HUES6 (cell line): ENCODE data around the gene CEBPE.
"Not testable (repeated sequence)": the region's sequence is repeated elsewhere in the genome, so short reads cannot be mapped to it uniquely, and the experiment has no call there.

ENCODE experiments used
- H3K27ac ChIP-seq: 2 replicates; pipeline ENCODE4 v1.7.0; 2013; ENCODE audit warnings: low read depth, mild to moderate bottlenecking, low read length, inconsistent platforms
- H3K27me3 ChIP-seq: 2 replicates; pipeline ENCODE4 v1.6.1; 2013; ENCODE audit warnings: low read length; ENCODE audit not compliant: control insufficient read depth, insufficient read depth
- H3K36me3 ChIP-seq: 2 replicates; pipeline ENCODE4 v1.6.1; 2013; ENCODE audit warnings: low read length; ENCODE audit not compliant: control insufficient read depth, insufficient read depth
- H3K4me1 ChIP-seq: 2 replicates; pipeline ENCODE4 v1.6.1; 2013; ENCODE audit warnings: low read length; ENCODE audit not compliant: control insufficient read depth, insufficient read depth
- H3K4me3 ChIP-seq: 2 replicates; pipeline ENCODE4 v1.5.1; 2013; ENCODE audit warnings: low read depth, low read length
- H3K9ac ChIP-seq: one replicate; pipeline ENCODE4 v1.6.1; 2013; ENCODE audit warnings: mild to moderate bottlenecking, low read length
- H3K9me3 ChIP-seq: 2 replicates; pipeline ENCODE4 v1.6.1; 2013; ENCODE audit warnings: low read depth, low read length; ENCODE audit not compliant: control insufficient read depth, insufficient read depth

CEBPE gene

GRCh38 chr14:23110579-23111365 is 8.3 kb downstream of the CEBPE start:
- peaks cover 26% of the 10 kb centered on the region for H3K27me3 ChIP-seq
- H3K9me3 ChIP-seq = 0 out of 2 replicates have a peak, but pooled peaks cover 2% of the 10 kb centered on the region
- H3K9ac ChIP-seq = no peak overlapping the region
- no peak overlapping the region for H3K27ac ChIP-seq
- no peak overlapping the region for H3K4me3 ChIP-seq
- peaks cover 38% of the 10 kb centered on the region for H3K4me1 ChIP-seq
- no peaks in the 10 kb centered on the region for H3K36me3 ChIP-seq

GRCh38 chr14:23109769-23110168 is 9.3 kb downstream of the CEBPE start:
- Histone ChIP-seq H3K9me3 (0 out of 2 replicates have a peak, but pooled peaks cover 2% of the 10 kb centered on the region), H3K4me3 (no peak overlapping the region), H3K27ac (no peak overlapping the region), H3K4me1 (peaks cover 41% of the 10 kb centered on the region), H3K36me3 (no peaks in the 10 kb centered on the region), H3K9ac (no peak overlapping the region), H3K27me3 (peaks cover 26% of the 10 kb centered on the region)

- H3K27ac ChIP-seq, H3K9ac ChIP-seq, H3K9me3 ChIP-seq, H3K36me3 ChIP-seq, H3K4me3 ChIP-seq: not testable (repeated sequence)
- peaks cover 38% of the 10 kb centered on the region for H3K4me1 ChIP-seq
- H3K27me3 ChIP-seq = peaks cover 19% of the 10 kb centered on the region
These were observed 10.9 kb downstream of the CEBPE start for GRCh38 chr14:23108169-23108568.

- H3K36me3 ChIP-seq, H3K9me3 ChIP-seq, H3K9ac ChIP-seq, H3K27ac ChIP-seq, H3K4me3 ChIP-seq: not testable (repeated sequence)
- H3K27me3 ChIP-seq = peaks cover 19% of the 10 kb centered on the region
- H3K4me1 ChIP-seq = peaks cover 33% of the 10 kb centered on the region
These were observed 11.4 kb downstream of the CEBPE start for GRCh38 chr14:23107620-23108019.

GRCh38 chr14:23106747-23107045 is 12.4 kb downstream of the CEBPE start:
- Histone ChIP-seq H3K4me3 (no peak overlapping the region), H3K36me3 (no peaks in the 10 kb centered on the region), H3K27ac (no peak overlapping the region), H3K27me3 (peaks cover 12% of the 10 kb centered on the region), H3K9me3 (0 out of 2 replicates have a peak, but pooled peaks cover 2% of the 10 kb centered on the region), H3K4me1 (peaks cover 30% of the 10 kb centered on the region), H3K9ac (no peak overlapping the region)

GRCh38 chr14:23105348-23105824 is 13.7 kb downstream of the CEBPE start:
- Histone ChIP-seq H3K9me3 (0 out of 2 replicates have a peak, but pooled peaks cover 2% of the 10 kb centered on the region), H3K27ac (no peak overlapping the region), H3K9ac (no peak overlapping the region), H3K4me3 (no peak overlapping the region), H3K27me3 (peaks cover under 1% of the 10 kb centered on the region; the same call in 1 of the 2 replicates), H3K4me1 (peaks cover 36% of the 10 kb centered on the region), H3K36me3 (no peaks in the 10 kb centered on the region)

GRCh38 chr14:23104591-23105347 is 14.3 kb downstream of the CEBPE start, which contains the start of gene CIROP:
Gene CIROP, minus strand, starts transcription at chr14:23104989. Its CDS starts 69 bp downstream, at chr14:23104920.
- Histone ChIP-seq H3K36me3 (no peaks in the 10 kb centered on the region), H3K9ac (peak within 1 kb of the TSS; percentile 24), H3K9me3 (0 out of 2 replicates have a peak, but pooled peaks cover 2% of the 10 kb centered on the region), H3K4me3 (peak within 1 kb of the TSS; percentile 26; the same call in 1 of the 2 replicates), H3K27ac (no peak within 1 kb of the TSS), H3K4me1 (peaks cover 37% of the 10 kb centered on the region), H3K27me3 (no peaks in the 10 kb centered on the region)

GRCh38 chr14:23104070-23104590 is 14.9 kb downstream of the CEBPE start:
- Histone ChIP-seq H3K4me1 (peaks cover 42% of the 10 kb centered on the region), H3K36me3 (0 out of 2 replicates have a peak, but pooled peaks cover 2% of the 10 kb centered on the region), H3K4me3 (0 out of 2 replicates have a peak overlapping the region, but pooled peaks have one; percentile 26), H3K27me3 (no peaks in the 10 kb centered on the region), H3K27ac (no peak overlapping the region), H3K9ac (peak overlapping the region; percentile 24), H3K9me3 (0 out of 2 replicates have a peak, but pooled peaks cover 2% of the 10 kb centered on the region)

GRCh38 chr14:23103581-23103980 is 15.5 kb downstream of the CEBPE start:
- no peaks in the 10 kb centered on the region for H3K27me3 ChIP-seq
- H3K27ac ChIP-seq = no peak overlapping the region
- H3K9me3 ChIP-seq = 0 out of 2 replicates have a peak, but pooled peaks cover 1% of the 10 kb centered on the region
- no peak overlapping the region for H3K9ac ChIP-seq
- H3K4me1 ChIP-seq = peaks cover 42% of the 10 kb centered on the region
- peaks cover 7% of the 10 kb centered on the region; the same call in 1 of the 2 replicates for H3K36me3 ChIP-seq
- H3K4me3 ChIP-seq = no peak overlapping the region

GRCh38 chr14:23102801-23103200 is 16.3 kb downstream of the CEBPE start:
- Histone ChIP-seq H3K27ac (no peak overlapping the region), H3K4me3 (no peak overlapping the region), H3K9me3 (no peaks in the 10 kb centered on the region), H3K9ac (no peak overlapping the region), H3K36me3 (peaks cover 15% of the 10 kb centered on the region), H3K4me1 (peaks cover 42% of the 10 kb centered on the region), H3K27me3 (no peaks in the 10 kb centered on the region)
